B cell (primary cell): Measurements from ENCODE around the gene HSH2D. TPM values are rescaled to one million over a fixed set of nuclear protein-coding genes. Genes with fewer than 3 reads are reported as not detected.

Experiments
- ATAC-seq: fragments of 200-7000 bp; cut with Tn5 transposase; one replicate; pipeline ENCODE4 v1.10.0; 2021; ENCODE audit warnings: low read depth, mild to moderate bottlenecking, moderate number of reproducible peaks, moderate library complexity
- CTCF ChIA-PET: fragments of 350-600 bp; sonication (Branson Sonifier 250); formaldehyde crosslinking; loops from one replicate; lab custom pipeline; 2021; ENCODE audit warnings: antibody characterized with exemption, inconsistent platforms; lab: Charles Lee
- POLR2A ChIA-PET: fragments of 350-600 bp; sonication (Branson Sonifier 250); formaldehyde crosslinking; loops from one replicate; lab custom pipeline; 2021; ENCODE audit warnings: antibody characterized with exemption; lab: Charles Lee
- DNase-seq: peaks from one replicate; pipeline ENCODE4 v3.0.0; 2013
- H2AFZ ChIP-seq: 2 replicates; pipeline ENCODE4 v1.6.1; 2012; ENCODE audit warnings: mild to moderate bottlenecking, low read depth, low read length; ENCODE audit not compliant: insufficient read depth, poor library complexity, severe bottlenecking
- H3K27ac ChIP-seq, 2 donors: 1 replicate in 1 of 2; 2 replicates in 1 of 2; pipeline ENCODE4 v1.5.1; 2012 to 2013; ENCODE audit warnings: low read length in 2 of 2, mild to moderate bottlenecking in 2 of 2, moderate library complexity in 1 of 2
- H3K27me3 ChIP-seq, 4 experiments: fragments of 200-600 bp in 1 of 4; sonication (generic) in 1 of 4; replicated peaks in 1 of 4; 1 replicate in 2 of 4; 2 replicates in 2 of 4; pipeline versions ENCODE4 v1.6.1 to v1.7.0; 2013 to 2016; ENCODE audit warnings: low read length in 3 of 4, mild to moderate bottlenecking in 2 of 4, mixed read lengths in 1 of 4, moderate library complexity in 1 of 4; ENCODE audit not compliant: insufficient read depth in 4 of 4, control insufficient read depth in 3 of 4; ENCODE audit errors: control extremely low read depth in 1 of 4
- H3K36me3 ChIP-seq, 2 experiments: replicated peaks in 1 of 2; 1 replicate in 1 of 2; 2 replicates in 1 of 2; pipeline versions ENCODE4 v1.6.1 to v1.7.1; 2013; ENCODE audit warnings: low read length in 1 of 2; ENCODE audit not compliant: insufficient read depth in 2 of 2, control insufficient read depth in 1 of 2; ENCODE audit errors: control extremely low read depth in 1 of 2, extremely low read depth in 1 of 2
- H3K4me1 ChIP-seq, 2 donors: fragments of 200-600 bp in 1 of 2; sonication (generic) in 1 of 2; 1 replicate in 1 of 2; 2 replicates in 1 of 2; pipeline versions ENCODE4 v1.5.1 to v1.6.1; 2013 to 2017; ENCODE audit warnings: low read length in 2 of 2; ENCODE audit not compliant: control insufficient read depth in 2 of 2, insufficient read depth in 2 of 2
- H3K4me2 ChIP-seq: replicated peaks from 2 replicates; pipeline ENCODE3; 2012; ENCODE audit warnings: mild to moderate bottlenecking, low read depth, low read length; ENCODE audit not compliant: poor library complexity, severe bottlenecking
- H3K4me3 ChIP-seq, 5 experiments: fragments of 200-600 bp in 1 of 5; sonication (generic) in 1 of 5; 1 replicate in 3 of 5; 2 replicates in 2 of 5; pipeline versions ENCODE4 v1.5.1 to v1.7.0; 2011 to 2016; ENCODE audit warnings: low read length in 4 of 5, mild to moderate bottlenecking in 4 of 5, low read depth in 2 of 5, control low read depth in 1 of 5, moderate library complexity in 1 of 5; ENCODE audit not compliant: insufficient read depth in 1 of 5; ENCODE audit errors: control extremely low read depth in 1 of 5, extremely low read depth in 1 of 5
- H3K79me2 ChIP-seq: fragments of 200-600 bp; sonication (generic); one replicate; pipeline ENCODE4 v1.6.0; 2016; ENCODE audit warnings: low read length; ENCODE audit not compliant: control insufficient read depth, insufficient read depth
- H3K9ac ChIP-seq: fragments of 200-600 bp; sonication (generic); 2 replicates; pipeline ENCODE4 v1.6.1; 2017; ENCODE audit warnings: mild to moderate bottlenecking, low read length, moderate library complexity
- H3K9me3 ChIP-seq, 3 donors: one replicate each; pipeline versions ENCODE4 v1.6.1 to v1.7.1; 2013; ENCODE audit warnings: low read length in 2 of 3; ENCODE audit not compliant: control insufficient read depth in 2 of 3, insufficient read depth in 1 of 3; ENCODE audit errors: control extremely low read depth in 1 of 3
- H4K20me1 ChIP-seq: 2 replicates; pipeline ENCODE4 v1.6.0; 2012; ENCODE audit warnings: mild to moderate bottlenecking, low read length; ENCODE audit not compliant: insufficient read depth, control insufficient read depth, poor library complexity, severe bottlenecking
- H3K27ac Mint-ChIP-seq: one replicate; pipeline ENCODE4 v1.8.0; 2021; ENCODE audit warnings: mixed read lengths
- H3K27me3 Mint-ChIP-seq: one replicate; pipeline ENCODE4 v1.8.0; 2021; ENCODE audit warnings: mixed read lengths
- H3K4me1 Mint-ChIP-seq: one replicate; pipeline ENCODE4 v1.8.0; 2021; ENCODE audit warnings: mixed read lengths
- H3K4me3 Mint-ChIP-seq: one replicate; pipeline ENCODE4 v1.8.0; 2021; ENCODE audit warnings: mixed read lengths
- H3K9me3 Mint-ChIP-seq: one replicate; pipeline ENCODE4 v1.8.0; 2022; ENCODE audit warnings: mixed read lengths; ENCODE audit not compliant: insufficient read depth
- EZH2 ChIP-seq: IDR thresholded peaks from 2 replicates; pipeline ENCODE4 v1.6.1; 2012; ENCODE audit warnings: borderline replicate concordance, low read depth, mild to moderate bottlenecking, moderate library complexity, low read length; ENCODE audit not compliant: insufficient read depth, poor library complexity, severe bottlenecking
- WGBS: methylation state at CpG from one replicate; pipeline ENCODE4 v1.1.5; 2013; ENCODE audit warnings: missing lambda C conversion rate; ENCODE audit not compliant: insufficient coverage; 5-methylcytosine and 5-hydroxymethylcytosine counted together
- intact Hi-C: fragments of 100-400 bp; cut with micrococcal nuclease; formaldehyde crosslinking; loops from one replicate; pipeline ENCODE4 v1.10.0; 2022
- polyA plus RNA-seq: library from polyadenylated mRNA; depleted of rRNA; stranded (reverse); fragments of >200 nt; gene quantifications from 2 replicates; pipeline ENCODE4 v1.2.3, GENCODE V29; 2012
- total RNA-seq, 2 donors: library from RNA; stranded (reverse); fragments of 120-200 nt in 1 of 2; gene quantifications; 1 replicate in 1 of 2; 2 replicates in 1 of 2; pipeline versions ENCODE4 v1.2.3 to v1.2.4, GENCODE V29; 2013 to 2022
- TF ChIP-seq, protein P1 (sequence below): fragments of 200-600 bp; IDR thresholded peaks from one replicate; pipeline ENCODE4 v1.8.0; 2022; ENCODE audit warnings: antibody characterized with exemption, mild to moderate bottlenecking

The HSH2D gene
- total and polyA plus RNA-seq, 2 donors (not counting 1 experiment from before 2014, with no cell fraction given): 259 to 299 TPM

DNA sequence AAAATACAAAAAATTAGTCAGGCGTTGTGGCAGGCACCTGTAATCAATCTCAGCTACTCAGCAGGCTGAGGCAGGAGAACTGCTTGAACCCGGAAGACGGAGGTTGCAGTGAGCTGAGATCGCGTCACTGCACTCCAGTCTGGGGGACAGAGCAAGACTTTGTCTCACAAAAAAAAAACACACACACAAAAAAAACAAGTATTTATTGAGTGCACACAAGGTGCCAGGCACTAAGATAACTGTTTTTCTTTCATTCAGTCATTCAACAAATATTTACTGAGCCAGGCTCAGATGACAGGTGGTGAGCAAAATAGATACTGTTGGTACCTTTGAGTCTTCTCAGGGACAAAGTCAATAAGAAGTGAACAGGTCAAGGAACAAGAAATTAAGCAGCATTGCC is 23.6 kb downstream of the HSH2D start:
- H3K27ac Mint-ChIP-seq: no peak overlapping the region
- no peaks in the 10 kb centered on the region for H3K36me3 ChIP-seq
- H3K4me3 Mint-ChIP-seq: no peak overlapping the region
- H3K9me3 Mint-ChIP-seq: no peaks in the 10 kb centered on the region
- H3K27me3 ChIP-seq: no peaks in the 10 kb centered on the region
- H3K4me1 Mint-ChIP-seq: peaks cover 14% of the 10 kb centered on the region
- peaks cover 0 to 7% (median 3%) of the 10 kb centered on the region in 3 donors for H3K9me3 ChIP-seq
- no peak overlapping the region for H3K4me3 ChIP-seq
- TF ChIP-seq, protein P1, sequence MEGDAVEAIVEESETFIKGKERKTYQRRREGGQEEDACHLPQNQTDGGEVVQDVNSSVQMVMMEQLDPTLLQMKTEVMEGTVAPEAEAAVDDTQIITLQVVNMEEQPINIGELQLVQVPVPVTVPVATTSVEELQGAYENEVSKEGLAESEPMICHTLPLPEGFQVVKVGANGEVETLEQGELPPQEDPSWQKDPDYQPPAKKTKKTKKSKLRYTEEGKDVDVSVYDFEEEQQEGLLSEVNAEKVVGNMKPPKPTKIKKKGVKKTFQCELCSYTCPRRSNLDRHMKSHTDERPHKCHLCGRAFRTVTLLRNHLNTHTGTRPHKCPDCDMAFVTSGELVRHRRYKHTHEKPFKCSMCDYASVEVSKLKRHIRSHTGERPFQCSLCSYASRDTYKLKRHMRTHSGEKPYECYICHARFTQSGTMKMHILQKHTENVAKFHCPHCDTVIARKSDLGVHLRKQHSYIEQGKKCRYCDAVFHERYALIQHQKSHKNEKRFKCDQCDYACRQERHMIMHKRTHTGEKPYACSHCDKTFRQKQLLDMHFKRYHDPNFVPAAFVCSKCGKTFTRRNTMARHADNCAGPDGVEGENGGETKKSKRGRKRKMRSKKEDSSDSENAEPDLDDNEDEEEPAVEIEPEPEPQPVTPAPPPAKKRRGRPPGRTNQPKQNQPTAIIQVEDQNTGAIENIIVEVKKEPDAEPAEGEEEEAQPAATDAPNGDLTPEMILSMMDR: no peak
- TF ChIP-seq EZH2: no peak
- ATAC-seq (no peak), DNase-seq (no peak)
- H3K27ac ChIP-seq: no peak overlapping the region
- H2AFZ ChIP-seq: no peak overlapping the region
- intact Hi-C loops: no loop called here
- H3K4me2 ChIP-seq: no peak overlapping the region
- ChIA-PET POLR2A (no interaction called here), CTCF (no interaction called here)
- no peaks in the 10 kb centered on the region for H3K27me3 Mint-ChIP-seq
- no peaks in the 10 kb centered on the region for H3K79me2 ChIP-seq
- no peak overlapping the region for H3K9ac ChIP-seq
- WGBS: 100% methylated on average over 4 of the region's 5 CpGs
- H3K4me1 ChIP-seq: peaks cover 15 to 22% of the 10 kb centered on the region in 2 donors
- H4K20me1 ChIP-seq: no peaks in the 10 kb centered on the region

DNA sequence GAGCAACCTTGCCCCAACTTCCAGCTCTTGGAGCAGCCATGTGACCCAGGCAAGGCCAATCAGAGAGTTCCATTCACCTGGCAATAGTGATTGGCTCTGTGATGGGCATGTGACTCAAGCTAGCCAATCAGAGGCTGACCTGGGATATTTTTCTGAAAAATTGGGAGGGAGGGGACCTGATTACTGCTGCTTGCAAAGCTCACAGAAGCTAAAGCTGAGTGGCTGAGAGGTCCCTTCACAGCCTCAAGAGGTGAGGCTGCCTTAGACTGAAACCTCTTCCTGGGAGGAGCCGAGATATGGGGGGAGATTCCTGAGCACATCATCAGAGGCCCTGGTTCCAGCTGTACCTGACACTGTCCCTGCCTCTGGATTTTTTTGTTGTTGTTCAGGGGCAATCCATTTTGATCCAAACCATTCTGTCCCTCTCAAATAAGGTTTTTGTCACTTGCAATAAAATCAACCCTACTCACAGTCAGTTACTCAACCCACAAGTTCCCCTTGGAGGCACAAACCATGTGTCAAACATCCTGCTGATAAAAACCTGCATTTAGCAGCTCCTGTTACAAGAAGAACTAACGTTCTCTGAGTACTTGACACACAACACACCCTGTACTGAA is 25.1 kb downstream of the HSH2D start:
- CTCF ChIA-PET: interaction anchor here (0.8 to 1.3 kb wide), 7 partner anchors 10 to 249 kb away, joined by 3 to 4 read pairs (median 3); no protein-coding TSS in a partner anchor

More for the DNA sequence above, 25.1 kb downstream of the HSH2D start:
- POLR2A ChIA-PET: interaction anchor here (1.0 to 1.2 kb wide), 2 partner anchors 23 to 24 kb away, joined by 4 read pairs; no protein-coding TSS in a partner anchor
- Histone ChIP-seq H3K27me3 (no peaks in the 10 kb centered on the region), H3K4me1 (peaks cover 15 to 28% of the 10 kb centered on the region in 2 donors), H3K27ac (peak overlapping the region in 1 of 2 donors; percentile 32), H3K36me3 (no peaks in the 10 kb centered on the region), H2AFZ (no peak overlapping the region), H4K20me1 (no peaks in the 10 kb centered on the region), H3K9ac (no peak overlapping the region), H3K9me3 (peaks cover 0 to 7% (median 3%) of the 10 kb centered on the region in 3 donors), H3K79me2 (no peaks in the 10 kb centered on the region), H3K4me2 (peak overlapping the region; percentile 29), H3K4me3 (peak overlapping the region in 1 of 5 experiments; percentile 13)
- DNase-seq (no peak), ATAC-seq (no peak)
- TF ChIP-seq, protein P1: no peak
- no peak for TF ChIP-seq EZH2
- Mint-ChIP-seq H3K27ac (peak overlapping the region; percentile 46), H3K4me1 (peaks cover 15% of the 10 kb centered on the region), H3K9me3 (no peaks in the 10 kb centered on the region), H3K27me3 (no peaks in the 10 kb centered on the region), H3K4me3 (peak overlapping the region; percentile 19)
- no CpG with 5 or more reads among the region's 2 CpGs for WGBS
- intact Hi-C loops: no loop called here
